Measurements from ENCODE around the gene FGF16. TPM values are rescaled to one million over a fixed set of nuclear protein-coding genes. Genes with fewer than 3 reads are reported as not detected.
"Not testable (repeated sequence)": the region's sequence is repeated elsewhere in the genome, so short reads cannot be mapped to it uniquely, and the experiment has no call there.

FGF16 gene
- 1.5 TPM in 1 of 2 replicates, not detected in the other for total RNA-seq

DNA sequence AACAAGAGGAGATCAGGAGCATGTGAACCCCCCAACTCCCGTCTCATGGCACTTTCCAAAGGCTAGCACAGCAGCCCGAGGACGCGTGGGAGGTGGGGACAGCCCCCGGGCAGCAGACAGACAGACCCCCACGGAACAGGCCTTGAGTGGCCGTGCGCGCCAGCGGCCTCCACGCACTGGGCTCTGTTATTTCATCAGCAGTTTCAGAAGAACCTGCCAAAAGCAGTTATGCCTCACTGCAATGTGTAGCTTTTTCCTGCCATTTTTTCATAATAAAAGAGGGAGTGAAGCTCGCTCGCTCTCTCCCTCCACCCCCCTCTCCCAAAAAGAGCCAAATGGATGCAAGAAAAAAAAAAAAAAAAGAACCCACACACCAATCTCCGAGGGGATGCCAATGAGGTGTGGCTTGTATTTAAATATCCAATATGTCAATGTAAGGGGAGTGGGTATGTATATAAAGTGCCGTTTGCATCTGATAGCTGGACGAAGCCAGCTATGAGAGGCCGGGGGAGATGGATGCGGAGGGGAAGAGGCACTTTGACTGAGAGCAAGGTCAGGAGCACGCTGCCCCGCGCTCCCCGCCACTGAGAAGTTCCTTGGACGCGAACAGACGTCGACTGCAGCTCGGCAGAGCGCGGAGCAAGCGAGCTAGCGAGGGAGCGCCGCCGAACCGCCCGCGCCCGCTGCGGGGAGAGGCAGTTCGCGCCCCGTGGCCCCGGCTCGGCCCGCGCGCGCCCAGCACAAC lies at the start of gene FGF16:
Gene FGF16 (plus strand): TSS at position 482 of the 745 bp plus-strand sequence. CDS start 286 bp downstream, outside the sequence.
- H3K4me3 ChIP-seq (ENCODE audit: low read depth, low read length): peak within 1 kb of the TSS; percentile 50
- no peak for DNase-seq (ENCODE audit: low read depth)
- TF ChIP-seq, protein P1, sequence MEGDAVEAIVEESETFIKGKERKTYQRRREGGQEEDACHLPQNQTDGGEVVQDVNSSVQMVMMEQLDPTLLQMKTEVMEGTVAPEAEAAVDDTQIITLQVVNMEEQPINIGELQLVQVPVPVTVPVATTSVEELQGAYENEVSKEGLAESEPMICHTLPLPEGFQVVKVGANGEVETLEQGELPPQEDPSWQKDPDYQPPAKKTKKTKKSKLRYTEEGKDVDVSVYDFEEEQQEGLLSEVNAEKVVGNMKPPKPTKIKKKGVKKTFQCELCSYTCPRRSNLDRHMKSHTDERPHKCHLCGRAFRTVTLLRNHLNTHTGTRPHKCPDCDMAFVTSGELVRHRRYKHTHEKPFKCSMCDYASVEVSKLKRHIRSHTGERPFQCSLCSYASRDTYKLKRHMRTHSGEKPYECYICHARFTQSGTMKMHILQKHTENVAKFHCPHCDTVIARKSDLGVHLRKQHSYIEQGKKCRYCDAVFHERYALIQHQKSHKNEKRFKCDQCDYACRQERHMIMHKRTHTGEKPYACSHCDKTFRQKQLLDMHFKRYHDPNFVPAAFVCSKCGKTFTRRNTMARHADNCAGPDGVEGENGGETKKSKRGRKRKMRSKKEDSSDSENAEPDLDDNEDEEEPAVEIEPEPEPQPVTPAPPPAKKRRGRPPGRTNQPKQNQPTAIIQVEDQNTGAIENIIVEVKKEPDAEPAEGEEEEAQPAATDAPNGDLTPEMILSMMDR (conservative IDR thresholded peaks at IDR 0.05; ENCODE audit: low read depth, low read length): no peak

DNA sequence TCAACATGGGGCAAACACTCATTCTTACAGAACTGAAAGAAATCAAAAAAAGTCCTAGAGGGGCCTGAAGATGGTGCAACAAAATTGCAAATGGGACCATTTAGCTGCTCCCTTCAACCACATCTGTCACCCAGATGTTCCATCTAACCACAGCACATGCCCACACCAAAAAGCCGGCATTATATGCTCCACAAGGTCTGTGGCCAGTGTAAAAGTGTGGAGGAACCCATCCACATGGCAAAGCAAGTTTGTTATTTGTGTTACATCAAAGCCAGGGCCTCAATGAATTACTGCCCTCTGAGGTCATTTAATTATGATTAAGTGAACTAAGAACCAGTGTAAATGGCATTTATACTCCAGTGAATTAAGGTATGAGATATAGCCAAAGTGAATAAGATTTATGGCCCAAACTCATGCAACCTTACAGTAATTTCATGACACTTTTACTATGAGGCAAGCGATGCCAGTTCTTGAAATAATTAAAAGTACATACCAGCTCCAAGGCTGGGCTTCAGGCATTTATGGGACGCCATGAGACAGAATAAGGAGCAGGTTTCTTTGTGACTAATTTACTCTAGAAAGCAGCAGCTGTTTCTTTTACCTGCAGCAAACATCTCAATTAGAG lies 48.7 kb upstream of the FGF16 start:
- no peak overlapping the region for H3K4me3 ChIP-seq (ENCODE audit: low read depth, low read length)
- TF ChIP-seq, protein P1 (conservative IDR thresholded peaks at IDR 0.05; ENCODE audit: low read depth, low read length): no peak
- no peak for DNase-seq (ENCODE audit: low read depth)

DNA sequence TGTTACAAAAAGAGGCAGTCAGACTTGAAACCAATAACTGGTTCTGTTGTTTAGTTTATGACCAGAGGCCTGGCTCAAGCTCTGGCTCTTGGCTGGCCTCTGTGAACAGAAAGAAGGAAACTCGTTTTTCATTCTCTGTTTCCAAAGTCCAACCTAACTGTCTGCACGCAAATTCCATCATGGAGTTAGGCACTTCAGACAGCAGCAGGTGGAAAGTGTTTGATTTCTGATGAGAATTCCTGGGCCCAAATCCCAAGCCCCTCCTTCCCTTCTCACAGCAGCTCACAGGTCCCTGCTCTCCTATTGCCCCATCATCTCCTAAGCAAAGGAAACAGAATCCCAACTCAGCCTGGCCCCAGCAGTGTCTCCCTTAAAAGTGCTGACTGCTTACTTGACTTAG lies 42.8 kb upstream of the FGF16 start:
- H3K4me3 ChIP-seq (ENCODE audit: low read depth, low read length): no peak overlapping the region
- TF ChIP-seq, protein P1 (conservative IDR thresholded peaks at IDR 0.05; ENCODE audit: low read depth, low read length): no peak
- DNase-seq (ENCODE audit: low read depth): no peak

DNA sequence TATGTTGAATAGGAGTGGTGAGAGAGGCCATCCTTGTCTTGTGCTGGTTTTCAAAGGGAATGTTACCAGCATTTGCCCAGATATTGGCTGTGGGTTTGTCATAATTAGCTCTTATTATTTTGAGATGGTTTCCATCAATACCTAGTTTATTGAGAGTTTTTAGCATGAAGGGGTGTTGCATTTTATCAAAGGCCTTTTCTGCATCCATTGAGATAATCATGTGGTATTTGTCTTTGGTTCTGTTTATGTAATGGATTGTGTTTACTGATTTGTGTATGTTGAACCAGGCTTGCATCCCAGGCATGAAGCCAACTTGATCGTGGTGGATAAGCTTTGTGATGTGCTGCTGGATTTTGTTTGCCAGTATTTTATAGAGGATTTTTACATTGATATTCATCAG lies 39.4 kb upstream of the FGF16 start:
- DNase-seq (ENCODE audit: low read depth); H3K4me3 ChIP-seq (ENCODE audit: low read depth, low read length): not testable (repeated sequence)

DNA sequence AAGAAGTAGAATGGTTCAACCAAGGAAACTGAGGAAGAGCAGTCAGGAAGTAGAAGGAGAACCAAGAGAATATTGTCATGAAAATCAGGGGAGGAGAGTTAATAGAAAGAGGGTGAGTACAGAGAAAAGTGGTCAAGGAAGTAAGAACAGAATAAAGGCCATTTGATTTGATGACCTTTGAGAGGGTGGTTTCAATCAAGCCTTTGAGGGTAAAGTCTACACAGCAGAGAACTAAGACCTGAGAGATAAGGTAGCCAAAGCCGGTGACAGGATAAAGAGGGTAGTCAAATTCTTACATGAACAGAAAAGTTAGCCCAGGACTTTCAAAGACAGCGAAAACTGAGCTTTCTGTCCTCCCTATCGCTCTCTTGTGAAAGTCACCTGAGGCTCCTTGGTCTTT lies 34.6 kb upstream of the FGF16 start:
- DNase-seq (ENCODE audit: low read depth): no peak
- TF ChIP-seq, protein P1 (conservative IDR thresholded peaks at IDR 0.05; ENCODE audit: low read depth, low read length): no peak
- H3K4me3 ChIP-seq (ENCODE audit: low read depth, low read length): no peak overlapping the region

DNA sequence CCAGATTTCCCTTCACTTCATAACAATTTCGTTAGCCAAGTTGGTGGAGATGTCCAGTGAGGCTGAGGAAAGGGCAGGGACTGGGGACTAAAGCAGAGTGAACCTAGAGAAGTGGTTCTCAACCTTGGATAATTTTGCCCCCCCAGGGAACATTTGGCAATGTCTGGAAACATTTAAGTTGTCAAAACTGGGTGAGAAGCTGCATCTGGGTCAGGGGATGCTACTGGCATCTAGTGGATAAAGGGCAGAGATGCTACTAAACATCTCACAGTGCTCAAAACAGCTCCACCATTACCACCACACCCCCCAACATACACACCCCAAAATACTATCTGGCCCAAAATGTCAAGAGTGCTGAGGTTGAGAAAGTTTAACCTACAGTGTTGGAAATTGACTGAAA lies 32.0 kb upstream of the FGF16 start:
- TF ChIP-seq, protein P1 (conservative IDR thresholded peaks at IDR 0.05; ENCODE audit: low read depth, low read length): peak; percentile 5
- no peak overlapping the region for H3K4me3 ChIP-seq (ENCODE audit: low read depth, low read length)
- DNase-seq (ENCODE audit: low read depth): no peak

DNA sequence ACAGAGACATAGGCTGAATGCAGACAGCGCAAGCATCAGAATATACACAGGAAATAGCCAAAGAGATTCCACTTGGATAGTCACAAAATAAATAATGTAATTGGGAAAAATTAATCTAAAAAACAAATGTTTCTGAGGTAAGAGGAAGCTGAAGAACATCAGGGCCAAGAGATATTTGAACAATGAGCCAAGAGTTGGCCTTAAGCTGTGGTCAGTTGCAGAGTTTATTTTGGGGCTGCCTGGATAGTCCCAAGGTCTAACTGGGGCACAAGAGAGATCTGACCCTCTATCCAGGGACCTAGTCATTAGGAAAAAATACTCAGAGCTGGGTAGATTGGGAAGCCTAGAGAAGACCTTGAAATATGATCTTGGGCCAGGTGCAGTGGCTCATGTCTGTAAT lies 31.3 kb upstream of the FGF16 start:
- H3K4me3 ChIP-seq (ENCODE audit: low read depth, low read length): no peak overlapping the region
- no peak for DNase-seq (ENCODE audit: low read depth)
- TF ChIP-seq, protein P1 (conservative IDR thresholded peaks at IDR 0.05; ENCODE audit: low read depth, low read length): no peak

Data from epithelial cell of proximal tubule (primary cell).